H9 (cell line): ENCODE results near the gene DPH6. TPM values are rescaled to one million over a fixed set of nuclear protein-coding genes. Genes with fewer than 3 reads are reported as not detected.

Experiments
- DNase-seq: peaks from one replicate; pipeline ENCODE4 v3.0.0-alpha.2; 2017
- H2AFZ ChIP-seq: one replicate; pipeline ENCODE4 v1.6.1; 2013; ENCODE audit warnings: mild to moderate bottlenecking, low read length, control low read depth, moderate library complexity
- H2AK5ac ChIP-seq: 2 replicates; pipeline ENCODE4 v1.6.1; 2013; ENCODE audit warnings: low read length, control low read depth, mixed read lengths; ENCODE audit not compliant: insufficient read length
- H2BK120ac ChIP-seq: one replicate; pipeline ENCODE4 v1.6.1; 2013; ENCODE audit warnings: low read depth, mild to moderate bottlenecking, low read length, control low read depth, inconsistent platforms; ENCODE audit not compliant: poor library complexity, severe bottlenecking
- H2BK12ac ChIP-seq: 2 replicates; pipeline ENCODE4 v1.6.1; 2013; ENCODE audit warnings: low read length, control low read depth, mixed read lengths, low read depth; ENCODE audit not compliant: insufficient read length
- H2BK15ac ChIP-seq: 2 replicates; pipeline ENCODE4 v1.6.1; 2013; ENCODE audit warnings: low read depth, low read length, control low read depth
- H2BK20ac ChIP-seq: one replicate; pipeline ENCODE4 v1.6.1; 2013; ENCODE audit warnings: low read depth, mild to moderate bottlenecking, low read length, control low read depth, inconsistent platforms; ENCODE audit not compliant: poor library complexity, severe bottlenecking
- H2BK5ac ChIP-seq: 2 replicates; pipeline ENCODE4 v1.6.1; 2013; ENCODE audit warnings: low read length, control low read depth, mixed read lengths; ENCODE audit not compliant: insufficient read length
- H3K14ac ChIP-seq: 2 replicates; pipeline ENCODE4 v1.6.1; 2013; ENCODE audit warnings: low read length, control low read depth; ENCODE audit not compliant: insufficient read depth
- H3K18ac ChIP-seq: 2 replicates; pipeline ENCODE4 v1.6.1; 2013; ENCODE audit warnings: low read depth, mild to moderate bottlenecking, mixed read lengths, low read length, control low read depth; ENCODE audit not compliant: insufficient read length
- H3K23ac ChIP-seq: 2 replicates; pipeline ENCODE4 v1.6.1; 2013; ENCODE audit warnings: low read length, control low read depth, mixed read lengths, low read depth; ENCODE audit not compliant: insufficient read length
- H3K23me2 ChIP-seq: 2 replicates; pipeline ENCODE4 v1.6.1; 2013; ENCODE audit warnings: low read depth, mild to moderate bottlenecking, mixed read lengths, low read length, control low read depth; ENCODE audit not compliant: insufficient read length, poor library complexity, severe bottlenecking
- H3K27ac ChIP-seq: 2 replicates; pipeline ENCODE4 v1.5.1; 2013; ENCODE audit warnings: low read length, control low read depth, mixed read lengths, low read depth; ENCODE audit not compliant: insufficient read length
- H3K27me3 ChIP-seq: 2 replicates; pipeline ENCODE4 v1.6.1; 2013; ENCODE audit warnings: low read length, control low read depth, inconsistent platforms; ENCODE audit not compliant: insufficient read depth
- H3K4ac ChIP-seq: 2 replicates; pipeline ENCODE4 v1.6.1; 2013; ENCODE audit warnings: low read depth, mild to moderate bottlenecking, control low read depth, inconsistent platforms, low read length, moderate library complexity
- H3K4me1 ChIP-seq: 2 replicates; pipeline ENCODE4 v1.6.1; 2013; ENCODE audit warnings: low read length, control low read depth, inconsistent platforms; ENCODE audit not compliant: insufficient read depth
- H3K4me2 ChIP-seq: 2 replicates; pipeline ENCODE4 v1.6.1; 2013; ENCODE audit warnings: low read length, control low read depth, mixed read lengths; ENCODE audit not compliant: insufficient read length, insufficient read depth
- H3K56ac ChIP-seq: 2 replicates; pipeline ENCODE4 v1.6.1; 2013; ENCODE audit warnings: low read depth, mild to moderate bottlenecking, mixed read lengths, low read length, control low read depth; ENCODE audit not compliant: insufficient read length
- H3K79me1 ChIP-seq: 2 replicates; pipeline ENCODE4 v1.6.1; 2013; ENCODE audit warnings: low read depth, mild to moderate bottlenecking, moderate library complexity, low read length, control low read depth, inconsistent platforms; ENCODE audit not compliant: insufficient read depth, poor library complexity, severe bottlenecking
- H3K79me2 ChIP-seq: 2 replicates; pipeline ENCODE4 v1.6.1; 2013; ENCODE audit warnings: low read length, control low read depth, inconsistent platforms; ENCODE audit not compliant: insufficient read depth
- H3K9ac ChIP-seq: 2 replicates; pipeline ENCODE4 v1.6.1; 2013; ENCODE audit warnings: low read length, control low read depth, mixed read lengths; ENCODE audit not compliant: insufficient read length; ENCODE audit errors: extremely low read depth
- H3K9me3 ChIP-seq: one replicate; pipeline ENCODE4 v1.6.1; 2013; ENCODE audit warnings: low read depth, low read length, inconsistent platforms; ENCODE audit not compliant: control insufficient read depth
- H3T11ph ChIP-seq: one replicate; pipeline ENCODE4 v1.6.1; 2013; ENCODE audit warnings: mild to moderate bottlenecking, low read length, control low read depth, inconsistent platforms
- H4K20me1 ChIP-seq: one replicate; pipeline ENCODE4 v1.6.1; 2013; ENCODE audit not compliant: control insufficient read depth, insufficient read length, insufficient read depth
- H4K5ac ChIP-seq: 2 replicates; pipeline ENCODE4 v1.6.1; 2013; ENCODE audit warnings: low read depth, mild to moderate bottlenecking, mixed read lengths, low read length, control low read depth; ENCODE audit not compliant: insufficient read length
- H4K8ac ChIP-seq: replicated peaks from 2 replicates; pipeline ENCODE4 v1.6.1; 2013; ENCODE audit warnings: low read length, control low read depth, mixed read lengths, low read depth; ENCODE audit not compliant: insufficient read length
- H4K91ac ChIP-seq: 2 replicates; pipeline ENCODE4 v1.6.1; 2013; ENCODE audit warnings: low read depth, mild to moderate bottlenecking, moderate library complexity, mixed read lengths, low read length, control low read depth; ENCODE audit not compliant: insufficient read length
- H3K27ac Mint-ChIP-seq, 3 experiments: 2 replicates in 2 of 3; 3 replicates in 1 of 3; pipeline ENCODE4 v1.8.0; 2020 to 2021; ENCODE audit warnings: mixed read lengths in 3 of 3, mild to moderate bottlenecking in 1 of 3, moderate library complexity in 1 of 3
- H3K27me3 Mint-ChIP-seq: 2 replicates; pipeline ENCODE4 v1.8.0; 2021; ENCODE audit warnings: low read depth, mild to moderate bottlenecking, moderate library complexity, mixed read lengths
- H3K36me3 Mint-ChIP-seq, 3 experiments: 2 replicates in 2 of 3; 3 replicates in 1 of 3; pipeline ENCODE4 v1.8.0; 2020 to 2021; ENCODE audit warnings: low read depth in 3 of 3, mixed read lengths in 3 of 3; ENCODE audit not compliant: insufficient read depth in 1 of 3
- H3K4me1 Mint-ChIP-seq, 2 experiments: 2 replicates each; pipeline ENCODE4 v1.8.0; 2020; ENCODE audit warnings: mixed read lengths in 2 of 2
- H3K4me3 Mint-ChIP-seq, 2 experiments: 2 replicates in 1 of 2; 3 replicates in 1 of 2; pipeline ENCODE4 v1.8.0; 2020 to 2021; ENCODE audit warnings: mild to moderate bottlenecking in 2 of 2, mixed read lengths in 2 of 2, moderate library complexity in 1 of 2
- H3K9me3 Mint-ChIP-seq, 2 experiments: 2 replicates in 1 of 2; 3 replicates in 1 of 2; pipeline ENCODE4 v1.8.0; 2020; ENCODE audit warnings: mild to moderate bottlenecking in 2 of 2, mixed read lengths in 2 of 2, moderate library complexity in 1 of 2
- CTCF ChIP-seq: fragments of 200-600 bp; sonication (generic); conservative IDR thresholded peaks from 3 replicates; pipeline ENCODE4 v1.8.0; 2021; ENCODE audit warnings: antibody characterized with exemption, mild to moderate bottlenecking
- WGBS: extraction: QIAGEN DNeasy Blood & Tissue Kit; methylation state at CpG from one replicate; pipeline ENCODE4 v1.1.7; 2013; ENCODE audit warnings: missing lambda C conversion rate, low lambda C conversion rate, mixed read lengths; ENCODE audit not compliant: insufficient read length; ENCODE audit errors: extremely low coverage; 5-methylcytosine and 5-hydroxymethylcytosine counted together
- total RNA-seq: library from RNA; stranded (reverse); gene quantifications from 2 replicates; pipeline ENCODE4 v1.2.1, GENCODE V29; 2021

Gene DPH6
- total RNA-seq, 1 experiment from 2014 or later, result 42.0 TPM

GRCh38 chr15:35557544-35557943 is 11.6 kb upstream of the DPH6 start:
- H2BK20ac ChIP-seq, result no peak overlapping the region
- no peaks in the 10 kb centered on the region for H3K9me3 ChIP-seq
- no peak overlapping the region for H3K14ac ChIP-seq
- H3K4me1 Mint-ChIP-seq, result peaks cover 4 to 9% of the 10 kb centered on the region in 2 experiments
- no CpG with 5 or more reads among the region's 4 CpGs for WGBS
- H4K20me1 ChIP-seq, result no peaks in the 10 kb centered on the region
- no peak overlapping the region for H3K9ac ChIP-seq
- H3K9me3 Mint-ChIP-seq, result no peaks in the 10 kb centered on the region
- H3K4me3 Mint-ChIP-seq, result no peak overlapping the region
- no peak overlapping the region for H2BK15ac ChIP-seq
- no peak overlapping the region for H2AFZ ChIP-seq
- no peaks in the 10 kb centered on the region for H3K23me2 ChIP-seq
- H3K18ac ChIP-seq, result no peak overlapping the region
- H2BK120ac ChIP-seq, result no peak overlapping the region
- no peaks in the 10 kb centered on the region for H3K4me1 ChIP-seq
- H3K27ac Mint-ChIP-seq, result no peak overlapping the region
- no peak overlapping the region for H3K56ac ChIP-seq
- H3K4me2 ChIP-seq, result no peak overlapping the region
- no peaks in the 10 kb centered on the region for H3K79me1 ChIP-seq
- no peak overlapping the region for H2AK5ac ChIP-seq
- no peak for DNase-seq
- no peak overlapping the region for H3K23ac ChIP-seq
- no peak for TF ChIP-seq CTCF
- no peak overlapping the region for H2BK5ac ChIP-seq
- H3K36me3 Mint-ChIP-seq, result no peaks in the 10 kb centered on the region
- no peak overlapping the region for H4K91ac ChIP-seq
- no peak overlapping the region for H2BK12ac ChIP-seq
- no peaks in the 10 kb centered on the region for H3K79me2 ChIP-seq
- H4K8ac ChIP-seq, result no peak overlapping the region
- H3K27me3 ChIP-seq, result no peaks in the 10 kb centered on the region
- no peak overlapping the region for H4K5ac ChIP-seq
- H3K4ac ChIP-seq, result no peak overlapping the region
- H3K27ac ChIP-seq, result no peak overlapping the region
- no peak overlapping the region for H3T11ph ChIP-seq
- H3K27me3 Mint-ChIP-seq, result no peaks in the 10 kb centered on the region
